ENCODE measurements around the gene MPPED2. TPM values are rescaled to one million over a fixed set of nuclear protein-coding genes. Genes with fewer than 3 reads are reported as not detected.

MPPED2 gene
- polyA plus RNA-seq, 1 donor (not counting 4 experiments of a cell fraction or from before 2014, with no cell fraction given) = not detected

DNA sequence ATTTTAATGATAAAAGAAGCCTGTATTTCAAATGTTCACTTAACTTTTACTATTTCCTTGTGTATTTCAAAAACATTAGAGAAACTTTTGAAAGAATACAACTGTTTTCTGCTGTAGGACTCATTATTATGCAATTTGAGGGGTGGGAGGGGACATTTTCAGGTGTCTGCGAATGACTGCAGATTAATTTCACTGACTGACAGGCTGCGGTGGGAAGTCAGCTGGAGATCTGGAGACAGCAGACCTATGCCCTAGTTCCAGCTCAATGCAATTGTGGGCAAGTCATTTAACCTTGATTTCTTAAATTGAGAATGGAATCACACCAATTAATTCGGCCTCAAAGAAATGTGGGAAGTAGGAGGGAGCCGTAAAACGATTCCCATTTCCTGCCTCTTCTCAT is 134.5 kb downstream of the MPPED2 start:
- DNase-seq (ENCODE audit: low read depth, low spot score) = no peak
- no peak overlapping the region for H3K9ac ChIP-seq (ENCODE audit: control insufficient read depth, extremely low read depth, insufficient read depth, low read length)
- no peaks in the 10 kb centered on the region for H3K36me3 ChIP-seq (ENCODE audit: control insufficient read depth in 2 of 2, extremely low read depth in 1 of 2, insufficient read depth in 2 of 2, low read length in 2 of 2)
- H3K9me1 ChIP-seq (ENCODE audit: control insufficient read depth, extremely low read depth, insufficient read depth, low read length) = no peaks in the 10 kb centered on the region
- no peaks in the 10 kb centered on the region for H3K9me3 ChIP-seq (ENCODE audit: control insufficient read depth, low read depth, low read length)
- H3K4me3 ChIP-seq (ENCODE audit: control insufficient read depth in 2 of 3, extremely low read depth in 1 of 3, insufficient read depth in 2 of 3, low read depth in 1 of 3, low read length in 3 of 3) = no peak overlapping the region
- H3K4me1 ChIP-seq (ENCODE audit: control insufficient read depth, extremely low read depth, insufficient read depth, low read length) = no peaks in the 10 kb centered on the region
- H2AFZ ChIP-seq (ENCODE audit: control insufficient read depth, low read length) = no peak overlapping the region
- H3K4me2 ChIP-seq (ENCODE audit: control insufficient read depth, extremely low read depth, insufficient read depth, low read depth, low read length) = no peak overlapping the region
- no peaks in the 10 kb centered on the region for H4K20me1 ChIP-seq (ENCODE audit: control insufficient read depth, extremely low read depth, insufficient read depth, low read length)
- no peaks in the 10 kb centered on the region for H3K79me2 ChIP-seq (ENCODE audit: control insufficient read depth, insufficient read depth, low read length)
- TF ChIP-seq CTCF (optimal IDR thresholded peaks at IDR 0.05 in 1 of 3, IDR thresholded peaks at IDR 0.05 in 1 of 3, conservative IDR thresholded peaks at IDR 0.05 in 1 of 3; ENCODE audit: extremely low read depth in 1 of 3, insufficient read depth in 2 of 3, low read length in 3 of 3) (no peak), EZH2 (IDR thresholded peaks at IDR 0.05; ENCODE audit: low read length) (no peak)
- dilution Hi-C loops (cut with MboI; ENCODE audit: extremely low pct_ligation_motif_present, low sequenced_read_pairs) = no loop called here
- H3K27me3 ChIP-seq (ENCODE audit: control insufficient read depth, extremely low read depth, insufficient read depth, low read length) = no peaks in the 10 kb centered on the region
- no peak for FAIRE-seq
- no peak overlapping the region for H3K27ac ChIP-seq (ENCODE audit: control insufficient read depth, insufficient read depth, low read length)

GRCh38 chr11:30451167-30451566 is 135.0 kb downstream of the MPPED2 start:
- Histone ChIP-seq H3K36me3 (ENCODE audit: control insufficient read depth in 2 of 2, extremely low read depth in 1 of 2, insufficient read depth in 2 of 2, low read length in 2 of 2) (no peaks in the 10 kb centered on the region), H3K4me2 (ENCODE audit: control insufficient read depth, extremely low read depth, insufficient read depth, low read depth, low read length) (no peak overlapping the region), H3K27me3 (ENCODE audit: control insufficient read depth, extremely low read depth, insufficient read depth, low read length) (no peaks in the 10 kb centered on the region), H3K9me1 (ENCODE audit: control insufficient read depth, extremely low read depth, insufficient read depth, low read length) (no peaks in the 10 kb centered on the region), H3K9me3 (ENCODE audit: control insufficient read depth, low read depth, low read length) (no peaks in the 10 kb centered on the region), H3K4me3 (ENCODE audit: control insufficient read depth in 2 of 3, extremely low read depth in 1 of 3, insufficient read depth in 2 of 3, low read depth in 1 of 3, low read length in 3 of 3) (no peak overlapping the region), H3K4me1 (ENCODE audit: control insufficient read depth, extremely low read depth, insufficient read depth, low read length) (no peaks in the 10 kb centered on the region), H2AFZ (ENCODE audit: control insufficient read depth, low read length) (no peak overlapping the region), H3K27ac (ENCODE audit: control insufficient read depth, insufficient read depth, low read length) (no peak overlapping the region), H3K9ac (ENCODE audit: control insufficient read depth, extremely low read depth, insufficient read depth, low read length) (no peak overlapping the region), H4K20me1 (ENCODE audit: control insufficient read depth, extremely low read depth, insufficient read depth, low read length) (no peaks in the 10 kb centered on the region), H3K79me2 (ENCODE audit: control insufficient read depth, insufficient read depth, low read length) (no peaks in the 10 kb centered on the region)
- TF ChIP-seq CTCF (optimal IDR thresholded peaks at IDR 0.05 in 1 of 3, IDR thresholded peaks at IDR 0.05 in 1 of 3, conservative IDR thresholded peaks at IDR 0.05 in 1 of 3; ENCODE audit: extremely low read depth in 1 of 3, insufficient read depth in 2 of 3, low read length in 3 of 3) = no peak
- TF ChIP-seq EZH2 (IDR thresholded peaks at IDR 0.05; ENCODE audit: low read length) = no peak
- DNase-seq (ENCODE audit: low read depth, low spot score) (no peak), FAIRE-seq (no peak)
- dilution Hi-C loops (cut with MboI; ENCODE audit: extremely low pct_ligation_motif_present, low sequenced_read_pairs) = no loop called here

Measured in keratinocyte (primary cell).